Upper lobe of left lung (tissue), 6 donors: ENCODE results near the gene PSIP1. TPM values are rescaled to one million over a fixed set of nuclear protein-coding genes. Genes with fewer than 3 reads are reported as not detected.

ENCODE experiments used
- ATAC-seq, 2 donors: fragments of 200-7000 bp; cut with Tn5 transposase; one replicate each; pipeline ENCODE4 v1.9.1; 2022; ENCODE audit warnings: mild to moderate bottlenecking in 2 of 2, moderate library complexity in 2 of 2; ENCODE audit not compliant: low FRiP score in 2 of 2
- DNase-seq, 2 donors: peaks; one replicate each; pipeline ENCODE4 v3.0.0-alpha.2; 2019 to 2020
- H3K27ac ChIP-seq, 4 donors: fragments of 200-600 bp; sonication (generic); one replicate each; pipeline ENCODE4 v1.5.1; 2016 to 2019
- H3K27me3 ChIP-seq, 4 donors: fragments of 200-600 bp; sonication (generic); one replicate each; pipeline ENCODE4 v1.5.1; 2017 to 2019
- H3K36me3 ChIP-seq, 4 donors: fragments of 200-600 bp; sonication (generic); one replicate each; pipeline ENCODE4 v1.5.1; 2016 to 2019
- H3K4me1 ChIP-seq, 4 donors: fragments of 200-600 bp; sonication (generic); one replicate each; pipeline ENCODE4 v1.5.1; 2018 to 2019
- H3K4me3 ChIP-seq, 4 donors: fragments of 200-600 bp; sonication (generic); one replicate each; pipeline ENCODE4 v1.5.1; 2017 to 2019; ENCODE audit warnings: mild to moderate bottlenecking in 2 of 4, moderate library complexity in 1 of 4
- H3K9me3 ChIP-seq, 4 donors: fragments of 200-600 bp; sonication (generic); one replicate each; pipeline ENCODE4 v1.5.1; 2018 to 2019
- CTCF ChIP-seq, 6 experiments: fragments of 450-650 bp in 4 of 6; fragments of 200-600 bp in 2 of 6; sonication (generic) in 2 of 6; IDR thresholded peaks; one replicate each; pipeline ENCODE4 v1.5.1; 2016 to 2019; ENCODE audit warnings: antibody characterized with exemption in 6 of 6
- EP300 ChIP-seq, 4 donors: sonication (generic); formaldehyde crosslinking; IDR thresholded peaks; one replicate each; pipeline ENCODE4 v1.5.1; 2017; ENCODE audit warnings: antibody characterized with exemption in 4 of 4, control low read depth in 2 of 4
- POLR2A ChIP-seq, 4 donors: fragments of 450-650 bp; IDR thresholded peaks; one replicate each; pipeline ENCODE4 v1.5.1; 2016 to 2017; ENCODE audit warnings: antibody characterized with exemption in 4 of 4, mild to moderate bottlenecking in 2 of 4
- POLR2AphosphoS5 ChIP-seq, 2 donors: sonication (generic); formaldehyde crosslinking; IDR thresholded peaks; one replicate each; pipeline ENCODE4 v1.5.1; 2017; ENCODE audit warnings: antibody characterized with exemption in 2 of 2
- WGBS, 2 donors: methylation state at CpG; one replicate each; pipeline ENCODE4 v1.1.5; 2017 to 2018; 5-methylcytosine and 5-hydroxymethylcytosine counted together
- total RNA-seq, 6 donors: library from RNA; depleted of rRNA in 4 of 6; stranded (reverse); fragments of >200 nt in 4 of 6; gene quantifications; one replicate each; pipeline versions ENCODE4 v1.1.0 to v1.2.1, GENCODE V29; 2016 to 2021
- donor health status: DM: no; HTN: no; CAD: no; lungs with moderate emphysema.
- donor health status: DM: no; HTN: yes; CAD: no; lungs with severe emphysema.

The PSIP1 gene
- total RNA-seq, 6 donors from 2014 or later: 22.5 to 57.9 (median 27.8) TPM

- Histone ChIP-seq H3K4me1 (peaks cover 17 to 46% (median 35%) of the 10 kb centered on the region in 4 donors), H3K27me3 (no peaks in the 10 kb centered on the region), H3K27ac (peak overlapping the region; percentile 81 to 91 (median 86)), H3K9me3 (no peaks in the 10 kb centered on the region), H3K4me3 (peak overlapping the region; percentile 70 to 95 (median 86)), H3K36me3 (peaks cover 6 to 15% (median 7%) of the 10 kb centered on the region in 4 donors)
- TF ChIP-seq CTCF (IDR thresholded peaks at IDR 0.05) (peak in 1 of 6 experiments; percentile 7), POLR2A (IDR thresholded peaks at IDR 0.05) (no peak), POLR2AphosphoS5 (IDR thresholded peaks at IDR 0.05) (no peak), EP300 (IDR thresholded peaks at IDR 0.05) (no peak)
- DNase-seq (no peak), ATAC-seq (no peak)
- 4 to 6% methylated on average over 13 to 18 of the region's 18 CpGs for WGBS, 2 donors
Measured at GRCh38 chr9:15423231-15423985, 87.4 kb downstream of the PSIP1 start.

GRCh38 chr9:15422372-15423230, 88.2 kb downstream of the PSIP1 start, which contains the start of gene SNAPC3:
Gene SNAPC3 (plus strand): TSS chr9:15422876. CDS start chr9:15422880, 4 bp downstream.
- TF ChIP-seq POLR2A (IDR thresholded peaks at IDR 0.05) (peak in 3 of 4 donors; percentile 54 to 85 (median 58)), EP300 (IDR thresholded peaks at IDR 0.05) (peak in 1 of 4 donors; percentile 76), POLR2AphosphoS5 (IDR thresholded peaks at IDR 0.05) (peak; percentile 79 to 90), CTCF (IDR thresholded peaks at IDR 0.05) (peak in 4 of 6 experiments; percentile 12 to 46 (median 41))
- Histone ChIP-seq H3K27me3 (no peaks in the 10 kb centered on the region), H3K4me3 (peak within 1 kb of the TSS; percentile 70 to 95 (median 86)), H3K36me3 (peaks cover 6 to 15% (median 7%) of the 10 kb centered on the region in 4 donors), H3K9me3 (no peaks in the 10 kb centered on the region), H3K4me1 (peaks cover 17 to 43% (median 32%) of the 10 kb centered on the region in 4 donors), H3K27ac (peak within 1 kb of the TSS; percentile 81 to 91 (median 86))
- DNase-seq (peak; percentile 96 to 98), ATAC-seq (peak; percentile 99 to 100)
- WGBS, 2 donors: 1% methylated on average over 36 to 38 of the region's 70 CpGs

- H3K27ac ChIP-seq: peak overlapping the region; percentile 81 to 91 (median 86)
- WGBS, 2 donors: 47 to 58% methylated on average over 9 of the region's 9 CpGs
Measured at GRCh38 chr9:15421990-15422371, 88.8 kb downstream of the PSIP1 start.

GRCh38 chr9:15421532-15421931, 89.2 kb downstream of the PSIP1 start:
- Histone ChIP-seq H3K4me1 (peaks cover 17 to 39% (median 25%) of the 10 kb centered on the region in 4 donors), H3K4me3 (no peak overlapping the region), H3K9me3 (no peaks in the 10 kb centered on the region), H3K27ac (peak overlapping the region in 1 of 4 donors; percentile 91), H3K27me3 (no peaks in the 10 kb centered on the region), H3K36me3 (peaks cover 6 to 15% (median 7%) of the 10 kb centered on the region in 4 donors)
- TF ChIP-seq CTCF (IDR thresholded peaks at IDR 0.05) (no peak), POLR2AphosphoS5 (IDR thresholded peaks at IDR 0.05) (no peak), POLR2A (IDR thresholded peaks at IDR 0.05) (no peak), EP300 (IDR thresholded peaks at IDR 0.05) (no peak)
- WGBS, 2 donors: 81 to 84% methylated on average over 5 to 6 of the region's 6 CpGs
- ATAC-seq: no peak
- no peak for DNase-seq

More at GRCh38 chr9:15421990-15422371, 88.8 kb downstream of the PSIP1 start:
- no peaks in the 10 kb centered on the region for H3K27me3 ChIP-seq
- no peaks in the 10 kb centered on the region for H3K9me3 ChIP-seq
- no peak for DNase-seq
- H3K36me3 ChIP-seq: peaks cover 6 to 15% (median 7%) of the 10 kb centered on the region in 4 donors
- H3K4me3 ChIP-seq: peak overlapping the region; percentile 25 to 94 (median 74)
- no peak for ATAC-seq
- peaks cover 17 to 39% (median 27%) of the 10 kb centered on the region in 4 donors for H3K4me1 ChIP-seq
- TF ChIP-seq CTCF (IDR thresholded peaks at IDR 0.05) (no peak), POLR2A (IDR thresholded peaks at IDR 0.05) (no peak), POLR2AphosphoS5 (IDR thresholded peaks at IDR 0.05) (no peak), EP300 (IDR thresholded peaks at IDR 0.05) (no peak)
